ENCODE measurements around the gene CDH18.

DNA sequence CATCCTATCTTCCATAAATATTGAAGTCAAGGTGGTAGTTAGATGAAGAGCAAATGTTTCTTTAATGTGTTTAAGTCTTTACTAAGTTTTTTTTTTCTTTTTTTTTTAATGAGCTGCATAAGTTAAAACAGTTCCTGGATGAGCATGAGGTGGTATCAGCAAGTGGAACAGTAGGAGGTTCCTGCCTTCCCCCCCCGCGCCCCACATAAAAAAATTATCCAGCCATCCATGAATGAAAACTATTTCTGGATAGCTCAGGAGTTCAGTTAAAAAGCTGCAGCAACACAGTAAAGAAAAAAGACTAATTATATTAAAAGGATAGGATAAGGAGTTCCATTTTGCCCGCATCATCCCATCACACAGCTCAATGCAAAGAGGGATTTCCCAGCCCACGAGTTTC, 349.5 kb downstream of the CDH18 start:
- TF ChIP-seq, protein P1, sequence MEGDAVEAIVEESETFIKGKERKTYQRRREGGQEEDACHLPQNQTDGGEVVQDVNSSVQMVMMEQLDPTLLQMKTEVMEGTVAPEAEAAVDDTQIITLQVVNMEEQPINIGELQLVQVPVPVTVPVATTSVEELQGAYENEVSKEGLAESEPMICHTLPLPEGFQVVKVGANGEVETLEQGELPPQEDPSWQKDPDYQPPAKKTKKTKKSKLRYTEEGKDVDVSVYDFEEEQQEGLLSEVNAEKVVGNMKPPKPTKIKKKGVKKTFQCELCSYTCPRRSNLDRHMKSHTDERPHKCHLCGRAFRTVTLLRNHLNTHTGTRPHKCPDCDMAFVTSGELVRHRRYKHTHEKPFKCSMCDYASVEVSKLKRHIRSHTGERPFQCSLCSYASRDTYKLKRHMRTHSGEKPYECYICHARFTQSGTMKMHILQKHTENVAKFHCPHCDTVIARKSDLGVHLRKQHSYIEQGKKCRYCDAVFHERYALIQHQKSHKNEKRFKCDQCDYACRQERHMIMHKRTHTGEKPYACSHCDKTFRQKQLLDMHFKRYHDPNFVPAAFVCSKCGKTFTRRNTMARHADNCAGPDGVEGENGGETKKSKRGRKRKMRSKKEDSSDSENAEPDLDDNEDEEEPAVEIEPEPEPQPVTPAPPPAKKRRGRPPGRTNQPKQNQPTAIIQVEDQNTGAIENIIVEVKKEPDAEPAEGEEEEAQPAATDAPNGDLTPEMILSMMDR (IDR thresholded peaks at IDR 0.05), result no peak
- no peak for TF ChIP-seq POLR2A (IDR thresholded peaks at IDR 0.05)
